CD1c-positive myeloid dendritic cell (primary cell): ENCODE results near the gene GLIS2.

ENCODE experiments used
- DNase-seq: peaks from one replicate; pipeline ENCODE4 v3.0.0-alpha.2; 2016; ENCODE audit errors: extremely low spot score

Gene GLIS2

DNA sequence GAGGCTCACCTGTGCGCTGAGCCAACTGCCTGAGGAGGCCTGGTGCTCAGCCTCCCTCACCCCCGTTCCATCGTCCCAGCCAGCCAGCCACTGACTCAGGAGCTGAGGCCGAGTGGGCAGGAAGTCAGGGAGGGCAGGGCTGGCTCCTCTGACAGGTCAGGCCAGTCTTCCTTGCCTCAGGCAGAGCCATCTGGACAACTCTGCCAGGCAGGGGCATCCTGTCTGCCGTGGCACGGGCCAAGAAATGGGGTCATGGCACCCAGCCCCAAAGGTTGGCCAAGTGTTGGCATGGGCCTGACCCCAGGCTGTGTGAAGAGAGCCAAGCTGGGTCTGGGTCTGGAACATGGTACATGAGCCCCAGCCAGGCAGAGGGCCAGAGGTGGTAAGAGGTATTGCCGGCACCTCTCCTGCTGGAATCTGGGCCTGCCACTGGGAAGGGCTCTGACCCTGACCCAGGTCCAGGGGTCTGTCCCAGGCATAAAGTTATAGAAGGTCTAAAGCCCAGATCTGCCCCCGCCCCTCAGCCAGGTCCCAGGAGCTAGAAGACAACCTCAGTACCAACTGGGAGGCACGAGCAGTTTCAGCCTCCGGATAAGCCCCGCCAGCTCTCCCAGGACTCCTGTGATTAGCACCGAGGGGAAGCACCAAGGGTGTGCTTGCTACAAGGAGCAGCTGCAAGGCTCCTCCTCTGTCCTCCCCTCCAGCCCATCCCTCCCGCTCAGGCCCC is 53.3 kb downstream of the GLIS2 start:
- no peak for DNase-seq

DNA sequence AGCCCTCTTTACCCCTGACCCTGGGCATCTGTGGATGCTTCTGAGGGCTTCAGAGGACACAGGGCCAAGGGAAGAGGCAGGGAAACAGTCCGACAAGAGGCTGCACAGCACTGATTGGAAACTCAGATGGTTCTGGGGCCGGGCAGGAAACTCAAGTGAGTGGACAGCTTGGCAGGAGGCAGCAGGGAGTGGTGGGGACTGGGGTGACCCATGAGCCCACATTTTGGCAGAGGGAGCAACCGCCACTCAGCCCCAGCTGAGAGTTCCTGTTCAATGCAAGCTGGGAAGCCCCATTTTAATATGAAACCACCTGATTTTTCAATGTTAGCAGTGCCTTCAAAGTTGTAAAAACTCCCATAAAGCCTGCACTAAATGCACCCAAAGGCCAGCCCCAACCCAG is 54.3 kb downstream of the GLIS2 start:
- DNase-seq: no peak

DNA sequence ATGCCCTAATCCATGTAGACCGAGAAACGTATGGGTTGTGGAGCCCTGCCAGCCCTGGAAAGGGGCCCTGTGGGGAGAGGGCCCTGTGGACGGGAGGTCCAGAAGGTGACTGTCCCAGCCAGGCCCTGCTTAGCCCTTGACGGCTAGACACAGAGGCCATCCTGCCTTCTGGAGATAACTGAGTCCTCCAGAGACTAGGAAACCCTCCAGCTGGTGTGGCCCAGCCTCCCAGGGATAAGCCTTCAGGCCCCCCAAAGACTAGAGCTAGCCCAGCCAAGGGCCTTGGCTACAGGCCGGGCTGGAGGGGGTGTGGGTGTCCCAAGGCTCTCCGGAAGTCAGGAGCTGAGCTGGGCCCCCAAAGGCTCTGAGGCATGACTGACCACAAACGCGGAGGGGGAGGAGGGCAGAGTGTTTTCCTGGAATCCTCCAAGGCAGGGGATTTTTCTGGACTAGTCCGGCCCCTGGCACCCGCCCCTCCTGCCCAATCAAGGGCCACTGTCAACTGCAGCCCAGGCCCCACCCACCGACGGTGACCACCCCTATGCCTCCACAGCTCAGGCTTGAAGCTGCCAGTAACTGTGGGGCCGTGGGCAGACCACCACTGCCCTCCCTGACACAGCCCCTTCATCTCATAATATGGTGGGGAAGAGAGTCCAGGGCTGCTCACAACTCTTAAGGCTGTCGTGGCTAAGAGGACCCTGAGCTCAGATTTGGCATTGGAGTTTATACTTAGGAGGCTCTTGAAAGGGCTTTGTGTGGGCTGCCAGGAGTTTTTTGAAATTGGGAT is 54.9 kb downstream of the GLIS2 start:
- no peak for DNase-seq

DNA sequence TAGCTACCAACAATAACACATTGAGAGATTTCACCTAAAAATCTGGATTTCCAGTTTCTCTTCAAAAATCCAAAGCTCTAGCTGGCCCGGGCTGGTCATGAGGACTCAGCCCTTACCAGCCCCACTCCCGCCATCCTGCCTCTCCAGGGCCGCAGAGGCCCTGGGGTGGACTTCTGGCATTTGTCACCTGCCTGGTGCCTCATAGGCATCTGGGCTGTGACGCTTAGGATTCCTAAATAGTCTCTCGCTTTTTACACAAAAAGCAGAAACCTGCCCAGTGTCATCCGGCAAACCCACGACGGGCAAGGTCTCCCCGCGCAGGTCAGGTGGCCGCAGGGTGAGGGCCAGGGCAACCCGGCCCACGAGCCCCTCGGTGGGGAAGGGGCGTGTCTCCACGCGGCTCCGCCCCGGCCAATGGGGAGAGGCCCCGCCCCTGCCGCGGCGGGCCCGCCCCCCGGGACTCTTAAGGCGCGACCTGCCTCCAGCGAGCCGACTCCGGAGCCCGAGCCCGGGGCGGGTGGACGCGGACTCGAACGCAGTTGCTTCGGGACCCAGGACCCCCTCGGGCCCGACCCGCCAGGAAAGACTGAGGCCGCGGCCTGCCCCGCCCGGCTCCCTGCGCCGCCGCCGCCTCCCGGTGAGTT is 55.6 kb downstream of the GLIS2 start, which contains the start of gene VASN:
Gene VASN (plus strand): TSS at position 492 of the 644 bp plus-strand sequence. CDS start 9,030 bp downstream, outside the sequence.
- peak; percentile 69 for DNase-seq

DNA sequence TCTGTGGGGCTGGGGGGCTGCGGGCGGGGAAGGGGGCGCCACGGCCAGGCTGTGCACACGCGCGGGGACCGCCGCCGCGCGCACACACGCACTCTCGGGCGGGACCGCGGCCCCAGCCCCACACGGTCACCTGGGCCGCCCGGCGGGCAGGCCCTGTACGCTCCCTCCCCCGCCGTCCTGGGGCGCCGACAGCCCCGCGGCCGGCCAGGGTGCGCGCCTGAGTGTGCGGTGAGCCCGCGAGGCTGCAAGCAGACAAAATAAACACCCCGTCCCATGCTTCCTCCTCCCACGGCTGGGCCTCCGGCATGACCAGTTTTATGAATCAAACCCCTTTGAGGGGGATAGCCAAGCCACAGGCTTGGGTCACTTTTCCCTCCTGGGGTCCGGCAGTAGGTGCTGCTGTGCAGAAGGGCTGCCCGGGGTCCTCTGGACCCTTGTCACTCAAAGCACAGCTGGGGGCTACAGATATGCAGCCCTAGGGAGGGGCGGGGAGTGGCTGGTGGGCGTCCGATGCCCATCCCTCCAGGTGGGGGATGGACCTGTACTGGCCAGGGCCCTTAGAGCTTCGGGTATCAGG is 56.2 kb downstream of the GLIS2 start:
- DNase-seq: peak; percentile 38

DNA sequence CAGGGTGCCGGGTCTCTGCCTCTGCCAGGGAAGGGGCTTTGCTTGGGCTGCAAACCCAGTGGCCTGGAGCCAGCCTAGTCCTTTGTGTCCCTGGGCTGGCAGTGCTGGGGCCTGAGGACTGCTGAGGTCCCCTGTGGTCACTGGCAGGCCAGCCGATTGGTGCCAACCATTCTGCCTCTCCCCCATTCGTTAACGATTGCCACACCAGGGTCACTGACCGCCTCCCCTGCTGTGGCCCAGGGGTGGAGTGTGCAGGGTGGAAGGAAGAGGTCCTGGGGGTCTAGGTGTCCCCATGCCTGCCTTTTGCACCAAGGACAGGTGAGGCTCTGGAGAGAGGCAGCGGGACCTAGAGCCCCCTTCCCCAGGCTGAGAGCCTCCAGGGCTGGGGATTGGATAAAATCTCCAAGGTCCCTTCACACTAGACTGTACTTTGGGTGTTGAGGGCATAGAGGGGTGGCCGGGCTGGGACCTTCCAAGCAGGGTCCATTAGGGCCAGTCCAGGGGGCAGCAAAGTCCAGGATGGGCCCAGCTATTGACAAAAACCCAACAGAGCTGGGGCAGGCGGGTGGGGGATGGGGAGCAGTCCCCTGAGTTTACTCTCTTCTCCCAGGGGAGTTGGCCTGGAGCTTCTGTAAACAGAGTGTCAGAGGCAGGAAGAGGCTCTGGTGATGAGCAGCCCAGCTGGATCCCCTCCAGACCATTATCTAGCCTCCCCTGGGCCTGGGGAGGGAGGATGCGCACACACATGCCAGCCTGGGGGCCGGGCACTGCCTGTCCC is 56.9 kb downstream of the GLIS2 start:
- DNase-seq: no peak

DNA sequence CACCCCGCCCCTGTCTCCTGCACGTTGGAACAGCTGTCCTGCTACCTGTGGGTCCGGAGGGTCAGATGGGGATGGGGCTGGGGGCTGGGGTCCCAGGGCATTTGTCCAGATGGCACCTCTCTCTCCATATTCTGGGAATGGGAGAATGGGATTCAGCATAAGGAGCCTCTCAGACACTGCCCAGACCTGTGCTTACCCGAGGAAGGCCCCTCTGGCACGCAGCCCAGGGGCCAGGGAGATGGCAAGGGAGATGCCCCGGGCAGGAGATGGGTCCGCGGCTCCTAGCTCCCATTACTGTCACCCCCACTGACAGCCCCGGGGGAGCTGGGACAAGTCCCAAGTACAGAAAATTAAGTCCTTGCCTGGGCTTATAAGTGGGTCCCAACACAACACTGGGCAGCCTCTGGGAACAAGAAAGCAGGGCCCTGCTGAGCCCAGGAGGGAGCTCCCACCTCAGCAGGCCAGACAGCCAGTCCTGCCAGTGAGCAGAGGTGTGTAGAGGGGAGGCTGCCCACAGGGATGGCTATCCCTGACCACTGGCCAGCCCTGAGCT is 57.6 kb downstream of the GLIS2 start:
- DNase-seq: no peak

DNA sequence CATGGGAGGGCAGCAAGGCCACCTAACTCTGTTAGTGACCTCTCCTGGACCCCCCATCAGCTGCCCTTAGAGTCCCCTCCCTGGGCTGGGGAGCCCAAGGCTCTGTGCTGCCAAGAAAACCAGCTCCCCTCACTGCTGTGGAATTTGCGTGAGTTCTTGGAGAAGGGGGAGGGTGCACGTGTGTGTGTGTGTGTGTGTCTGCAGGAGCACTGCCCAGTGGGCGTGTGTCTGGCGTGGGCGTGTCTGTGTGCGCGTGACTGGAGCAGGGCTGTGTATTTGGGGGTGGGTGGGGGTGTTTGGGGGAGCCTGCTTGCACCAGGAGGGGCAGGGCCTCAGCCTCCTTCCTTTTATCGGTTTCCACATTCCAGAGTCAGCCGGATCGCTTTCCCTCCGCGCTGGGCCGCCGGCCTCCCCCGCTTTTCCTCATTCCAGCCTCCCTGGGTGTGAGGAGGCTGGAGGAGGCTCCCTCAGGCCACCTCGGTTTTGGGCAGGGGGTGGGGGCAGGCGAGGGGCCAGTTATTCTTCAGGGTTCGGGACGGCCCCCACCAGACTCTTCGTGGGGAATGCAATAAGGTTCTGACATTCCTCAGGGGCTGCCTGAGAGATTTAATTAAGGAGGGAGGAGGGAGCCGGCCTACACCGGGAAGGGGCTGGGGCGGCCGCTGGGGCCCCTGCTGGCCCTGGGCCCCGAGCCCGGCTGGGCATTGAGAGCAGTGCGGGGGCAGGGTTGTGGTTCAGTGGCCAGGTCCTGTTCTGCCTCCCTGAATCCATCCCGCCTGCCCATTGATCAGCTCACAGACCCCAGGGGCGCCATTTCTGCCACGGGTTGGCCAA is 58.3 kb downstream of the GLIS2 start:
- DNase-seq: no peak

DNA sequence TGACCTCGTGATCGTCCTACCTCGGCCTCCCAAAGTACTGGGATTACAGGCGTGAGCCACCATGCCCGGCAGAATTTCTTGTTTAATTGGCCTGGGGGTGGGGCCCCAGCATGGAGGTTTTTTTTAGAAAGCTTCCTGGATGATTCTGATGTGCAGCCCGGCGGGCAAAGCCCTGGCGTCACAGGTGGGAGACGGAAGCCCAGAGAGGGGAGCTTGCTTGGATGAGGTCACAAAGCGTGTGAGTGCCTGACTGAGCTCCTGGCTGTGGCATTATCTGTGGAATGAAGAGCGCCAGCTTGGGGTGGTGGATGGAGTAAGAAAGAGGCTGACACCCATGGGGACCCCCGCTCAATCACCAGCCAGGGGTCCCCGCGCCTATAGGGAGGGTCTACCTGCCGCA is 59.9 kb downstream of the GLIS2 start:
- no peak for DNase-seq

DNA sequence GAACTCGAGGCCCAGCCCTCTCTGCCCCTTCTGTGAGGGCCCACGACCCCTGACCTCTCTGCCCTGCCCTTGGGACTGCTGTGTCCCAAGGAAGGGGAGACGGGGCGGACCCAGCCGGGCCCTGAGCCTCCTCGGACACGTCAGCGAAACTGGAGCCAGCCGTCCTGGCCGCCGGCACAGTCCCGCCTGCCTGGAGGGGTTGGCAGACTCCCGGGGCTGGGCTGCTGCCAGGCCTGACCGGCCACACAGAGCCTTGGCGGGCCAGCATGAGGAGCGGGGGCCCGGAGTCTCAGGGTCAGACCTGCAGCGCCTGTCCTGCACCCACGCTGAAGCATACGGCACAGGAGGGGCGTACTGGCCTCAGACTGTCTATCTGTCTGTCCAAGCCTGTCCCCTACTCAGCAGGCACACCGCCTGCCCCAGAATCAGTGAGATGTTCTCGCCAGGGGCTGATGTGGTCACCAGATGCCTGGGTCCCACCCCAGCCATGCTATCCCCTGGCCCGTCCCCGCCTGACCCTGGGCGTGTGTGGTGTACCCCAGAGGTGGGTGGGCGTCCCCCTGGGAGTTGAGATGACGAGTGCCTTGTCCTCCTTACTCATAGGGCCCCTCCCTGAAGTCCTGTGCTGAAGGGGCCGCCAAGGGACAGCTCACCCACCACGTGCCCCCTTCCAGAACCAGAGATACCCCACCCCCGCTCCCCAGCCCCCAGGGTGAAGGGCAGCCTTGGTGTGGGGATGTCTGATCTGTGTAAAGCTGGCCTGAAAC is 60.4 kb downstream of the GLIS2 start:
- DNase-seq: no peak

DNA sequence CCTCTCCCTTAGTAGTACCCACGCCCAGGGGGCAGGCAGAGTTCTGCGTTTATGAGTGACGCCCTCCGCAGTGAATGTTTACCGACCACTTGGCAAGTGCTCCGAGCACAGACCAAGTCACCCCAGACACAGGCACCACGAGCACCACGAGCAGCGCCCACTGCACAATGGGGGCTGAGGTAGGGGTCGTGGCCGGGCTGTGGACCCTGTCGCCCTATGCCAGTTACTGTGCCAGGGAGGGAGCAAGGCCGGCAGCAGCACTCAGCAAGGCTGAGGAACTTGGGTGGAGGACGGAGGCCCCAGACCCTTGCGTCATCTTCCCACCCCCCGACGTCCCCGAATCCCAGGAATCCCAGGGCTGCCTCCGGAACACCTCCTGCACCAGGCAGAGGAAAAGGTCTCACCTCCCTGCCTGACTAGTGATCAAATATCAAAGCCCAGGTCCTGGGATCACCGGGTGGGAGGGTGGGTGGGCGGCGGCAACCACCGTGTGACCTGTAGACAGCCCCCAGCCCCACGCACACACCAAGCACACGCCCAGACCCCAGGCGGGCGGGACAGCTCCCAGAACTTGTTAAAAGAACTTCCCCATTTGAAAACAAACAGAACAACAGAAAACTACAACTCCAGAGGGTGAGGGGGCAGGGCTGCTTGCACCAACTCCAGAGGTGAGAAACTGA is 61.2 kb downstream of the GLIS2 start:
- DNase-seq: no peak

DNA sequence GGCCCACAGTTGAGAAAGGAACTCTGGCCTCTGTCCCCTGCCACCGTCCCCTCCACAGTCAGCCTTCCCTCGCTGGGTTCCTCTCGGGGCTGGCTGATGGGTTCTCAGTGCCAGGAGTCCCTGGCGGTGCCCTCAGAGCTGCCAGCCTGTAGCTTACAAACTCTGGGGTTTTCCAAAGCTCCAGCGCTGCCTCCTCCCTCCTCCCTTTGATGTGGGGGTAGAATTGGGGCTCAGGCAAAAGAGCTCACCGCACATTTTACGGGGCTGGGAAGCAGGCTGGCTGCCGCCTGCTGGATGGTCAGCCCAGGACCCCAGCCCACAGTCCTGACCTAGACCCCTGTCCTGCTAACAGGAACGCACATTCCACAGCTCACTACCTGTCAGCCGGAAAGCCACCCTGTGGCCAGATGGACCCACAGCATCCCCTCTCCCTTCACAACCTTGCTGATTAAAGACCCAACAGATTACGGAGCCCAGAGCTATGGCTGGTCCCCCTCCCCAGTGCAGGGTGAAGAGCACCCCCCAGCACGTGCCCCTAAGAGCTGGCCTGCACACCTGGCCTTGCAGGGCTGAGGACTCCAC is 61.8 kb downstream of the GLIS2 start:
- DNase-seq: no peak

DNA sequence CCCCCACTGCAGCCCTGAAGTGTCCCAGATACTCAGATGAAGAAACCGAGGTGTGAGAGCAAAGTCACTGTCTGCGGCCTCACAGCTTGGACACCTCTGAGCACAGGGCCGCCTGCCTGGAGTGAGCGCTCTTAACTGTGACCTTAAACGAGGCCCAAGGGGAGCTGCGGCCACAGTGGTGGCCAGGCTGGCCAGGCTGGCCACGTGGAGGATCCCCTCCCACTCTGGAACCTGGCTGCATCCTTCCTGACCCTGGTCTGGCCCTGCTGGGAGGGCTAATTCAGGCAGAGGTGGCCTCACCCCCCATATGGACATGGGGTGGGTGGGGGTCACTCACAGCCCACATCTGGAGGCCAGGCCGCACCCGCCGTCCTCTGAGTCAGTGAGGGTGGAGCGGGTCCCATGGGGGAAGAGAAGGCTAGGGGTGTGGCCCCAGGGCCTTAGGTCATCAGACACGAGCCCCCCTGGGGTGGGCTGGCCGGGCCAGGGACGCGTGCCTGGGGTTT is 62.3 kb downstream of the GLIS2 start:
- DNase-seq: no peak

DNA sequence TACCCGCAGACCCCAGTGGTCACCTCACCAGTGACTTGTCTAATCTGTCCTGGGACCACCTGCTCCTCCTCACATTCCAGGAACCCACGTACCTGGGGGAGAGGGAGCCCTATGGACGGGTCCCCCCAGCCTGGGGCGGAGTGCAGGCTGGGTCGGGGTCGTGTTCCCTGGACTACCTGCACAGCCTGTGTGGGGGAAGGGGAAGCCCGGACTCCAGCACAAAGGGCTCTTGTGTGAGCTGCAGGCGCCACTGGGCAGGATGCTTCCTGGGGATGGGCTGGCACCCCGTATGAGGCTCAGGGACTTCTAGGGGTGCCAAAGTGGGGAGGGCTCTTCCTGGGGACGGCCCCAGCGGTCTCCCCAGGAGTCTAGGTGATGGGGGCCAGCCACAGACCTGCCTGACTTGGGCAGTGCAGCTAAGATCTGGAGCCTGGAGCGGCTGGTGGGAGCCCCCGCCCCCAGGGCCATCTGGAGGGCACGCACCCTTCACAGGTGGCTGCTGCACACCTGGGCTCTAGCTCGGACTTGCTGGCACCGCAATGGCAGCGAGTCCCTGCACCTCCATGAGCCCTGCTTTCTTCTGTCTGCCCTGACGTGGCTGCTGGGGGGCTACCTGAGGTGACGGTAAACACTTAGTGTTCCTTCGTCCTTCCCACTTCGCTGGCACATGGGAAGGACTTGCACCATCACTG is 63.3 kb downstream of the GLIS2 start:
- no peak for DNase-seq

DNA sequence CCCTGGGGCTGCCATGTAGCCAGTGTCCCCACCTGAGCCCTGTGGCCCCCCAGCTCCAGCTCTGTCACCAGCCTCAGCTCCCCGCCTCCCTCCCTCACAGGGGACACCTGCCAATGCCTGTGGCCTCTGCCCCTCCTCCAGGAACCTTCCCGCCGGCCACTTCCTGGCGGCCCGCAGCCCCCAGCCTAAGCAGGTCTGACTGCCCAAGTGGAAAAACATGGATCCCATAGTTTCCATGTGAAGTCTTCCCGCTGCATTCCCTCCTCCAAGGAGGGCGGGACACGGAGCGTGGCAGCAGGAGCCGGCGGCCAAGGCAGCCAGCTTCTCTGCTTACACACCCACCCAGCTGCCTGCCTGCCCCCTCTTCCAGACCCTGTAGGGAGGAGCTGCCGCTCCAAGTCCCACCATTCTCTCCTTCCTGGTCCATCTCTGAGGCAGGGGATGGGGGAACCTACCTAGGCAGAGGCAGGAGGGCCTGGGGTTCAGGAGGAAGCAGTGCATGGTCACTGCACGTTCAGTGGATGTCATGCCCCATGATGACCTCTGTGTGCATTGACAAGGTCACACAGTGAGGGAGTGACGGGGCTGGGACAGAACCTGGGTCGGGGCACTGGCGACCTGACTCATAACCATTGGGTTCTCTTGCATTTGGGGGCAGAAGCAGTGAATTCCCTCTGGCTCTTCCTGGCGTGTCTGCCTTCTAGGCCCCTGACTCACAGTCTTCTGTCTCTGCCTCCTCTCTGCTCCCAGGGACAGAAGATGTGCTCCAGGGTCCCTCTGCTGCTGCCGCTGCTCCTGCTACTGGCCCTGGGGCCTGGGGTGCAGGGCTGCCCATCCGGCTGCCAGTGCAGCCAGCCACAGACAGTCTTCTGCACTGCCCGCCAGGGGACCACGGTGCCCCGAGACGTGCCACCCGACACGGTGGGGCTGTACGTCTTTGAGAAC is 64.5 kb downstream of the GLIS2 start:
- no peak for DNase-seq

DNA sequence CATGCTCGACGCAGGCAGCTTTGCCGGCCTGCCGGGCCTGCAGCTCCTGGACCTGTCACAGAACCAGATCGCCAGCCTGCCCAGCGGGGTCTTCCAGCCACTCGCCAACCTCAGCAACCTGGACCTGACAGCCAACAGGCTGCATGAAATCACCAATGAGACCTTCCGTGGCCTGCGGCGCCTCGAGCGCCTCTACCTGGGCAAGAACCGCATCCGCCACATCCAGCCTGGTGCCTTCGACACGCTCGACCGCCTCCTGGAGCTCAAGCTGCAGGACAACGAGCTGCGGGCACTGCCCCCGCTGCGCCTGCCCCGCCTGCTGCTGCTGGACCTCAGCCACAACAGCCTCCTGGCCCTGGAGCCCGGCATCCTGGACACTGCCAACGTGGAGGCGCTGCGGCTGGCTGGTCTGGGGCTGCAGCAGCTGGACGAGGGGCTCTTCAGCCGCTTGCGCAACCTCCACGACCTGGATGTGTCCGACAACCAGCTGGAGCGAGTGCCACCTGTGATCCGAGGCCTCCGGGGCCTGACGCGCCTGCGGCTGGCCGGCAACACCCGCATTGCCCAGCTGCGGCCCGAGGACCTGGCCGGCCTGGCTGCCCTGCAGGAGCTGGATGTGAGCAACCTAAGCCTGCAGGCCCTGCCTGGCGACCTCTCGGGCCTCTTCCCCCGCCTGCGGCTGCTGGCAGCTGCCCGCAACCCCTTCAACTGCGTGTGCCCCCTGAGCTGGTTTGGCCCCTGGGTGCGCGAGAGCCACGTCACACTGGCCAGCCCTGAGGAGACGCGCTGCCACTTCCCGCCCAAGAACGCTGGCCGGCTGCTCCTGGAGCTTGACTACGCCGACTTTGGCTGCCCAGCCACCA is 65.4 kb downstream of the GLIS2 start:
- DNase-seq: no peak
